CD4-positive, alpha-beta T cell treated with Interleukin-2 at 100 ng/mL for 4 hours (primary cell): Measurements from ENCODE around the gene FHL3.

Source experiments
- DNase-seq: peaks from one replicate; pipeline ENCODE4 v3.0.0-alpha.2; 2020; ENCODE audit warnings: low spot score

The FHL3 gene

DNA sequence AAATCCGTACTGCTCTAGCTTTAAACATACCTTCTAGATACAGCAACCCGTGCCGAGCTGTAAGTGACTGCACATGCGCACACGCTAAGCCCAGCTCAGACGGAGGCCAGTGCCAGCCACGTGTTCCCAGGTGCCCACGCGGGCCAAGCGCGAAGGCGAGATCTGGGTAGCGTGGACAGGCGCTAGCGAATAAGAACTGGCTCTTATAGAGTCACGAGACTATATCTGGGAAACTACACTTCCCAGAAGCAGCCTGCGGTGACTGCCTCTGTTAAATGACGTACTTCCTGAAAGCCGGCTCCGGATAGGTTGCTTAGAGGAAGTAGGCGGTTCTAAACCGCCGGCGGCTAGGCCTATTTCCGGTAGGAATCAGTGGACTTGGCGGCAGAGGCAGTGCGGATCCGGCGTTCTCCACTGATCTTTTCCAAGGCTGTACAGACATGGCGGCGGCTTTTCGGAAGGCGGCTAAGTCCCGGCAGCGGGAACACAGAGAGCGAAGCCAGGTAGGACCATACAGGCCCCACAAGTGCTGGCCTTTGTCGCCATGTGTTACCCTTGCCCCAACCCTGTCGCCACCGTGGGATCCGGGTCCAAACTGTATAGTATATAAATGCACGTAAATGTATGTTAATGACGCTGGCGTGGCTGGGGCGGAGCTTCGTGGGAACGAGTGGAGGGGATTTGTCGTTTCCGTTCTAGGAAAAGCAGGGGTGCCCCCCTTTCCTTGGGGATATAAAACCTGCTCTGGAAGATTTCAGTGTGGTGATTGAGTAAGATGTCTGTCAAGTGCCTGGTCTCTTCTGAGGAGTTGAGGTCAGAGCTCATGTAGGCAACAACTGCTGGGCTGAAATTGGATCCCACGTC is 7.3 kb upstream of the FHL3 start, which contains the start of gene UTP11:
UTP11 (plus strand) TSS at position 372 of the 864 bp plus-strand sequence; CDS start at position 441, 69 bp downstream.
- DNase-seq, result peak; percentile 96

GRCh38 chr1:38009841-38010180 is 4.5 kb upstream of the FHL3 start:
- no peak for DNase-seq

GRCh38 chr1:38009088-38009840 is 4.0 kb upstream of the FHL3 start:
- DNase-seq, result peak; percentile 71

- DNase-seq, result no peak
Observed at GRCh38 chr1:38006008-38006828, 904 bp upstream of the FHL3 start.

GRCh38 chr1:38004284-38005108 is 818 bp downstream of the FHL3 start:
- DNase-seq, result no peak

DNA sequence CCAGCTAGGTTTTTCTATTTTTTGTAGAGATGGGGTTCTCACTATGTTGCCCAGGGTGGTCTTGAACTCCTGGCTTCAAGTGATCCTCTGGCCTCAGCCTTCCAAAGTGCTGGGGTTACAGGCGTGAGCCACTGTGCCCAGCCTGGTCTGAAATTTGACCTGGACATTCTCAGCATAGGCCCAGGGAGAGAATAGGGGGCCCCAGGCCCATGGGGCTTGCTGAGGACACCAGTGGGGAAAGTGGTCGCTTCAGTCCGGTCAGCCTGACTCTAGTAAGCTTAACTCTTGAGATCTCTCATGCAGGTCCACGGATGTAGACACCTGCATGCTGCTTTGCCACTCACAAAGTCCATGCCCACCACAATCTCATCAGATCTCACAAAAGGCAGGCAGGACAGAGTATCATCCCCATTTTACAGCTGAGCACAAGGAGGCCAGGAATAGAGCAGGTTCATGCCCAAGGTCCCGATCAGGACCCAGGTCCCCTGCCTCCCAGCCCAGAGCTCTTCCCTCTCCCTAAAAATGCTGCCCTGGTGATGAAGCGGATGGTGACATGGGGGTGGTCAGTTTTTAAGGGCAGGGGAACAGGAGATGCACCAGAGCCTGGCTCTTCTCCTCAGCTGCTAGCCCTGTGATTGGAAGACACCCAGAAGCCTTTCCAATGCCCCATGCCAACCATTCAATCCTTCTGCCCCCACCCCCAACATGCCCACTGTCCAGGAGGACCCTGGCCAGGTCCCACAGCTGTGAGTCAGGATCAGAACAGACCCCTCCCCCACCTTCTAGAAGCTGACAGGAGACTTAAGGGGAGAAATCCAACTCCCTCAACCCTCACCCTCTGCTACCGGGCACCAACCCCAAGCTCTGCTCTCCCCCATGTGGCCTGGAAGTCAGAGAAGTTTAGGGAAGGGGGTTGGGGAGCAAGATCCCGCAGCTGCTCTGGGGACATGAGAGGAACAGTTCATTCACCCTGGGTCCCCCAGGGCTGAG is 1.8 kb downstream of the FHL3 start:
- DNase-seq, result no peak

GRCh38 chr1:38000529-38001455 is 4.5 kb downstream of the FHL3 start:
- DNase-seq, result no peak

DNA sequence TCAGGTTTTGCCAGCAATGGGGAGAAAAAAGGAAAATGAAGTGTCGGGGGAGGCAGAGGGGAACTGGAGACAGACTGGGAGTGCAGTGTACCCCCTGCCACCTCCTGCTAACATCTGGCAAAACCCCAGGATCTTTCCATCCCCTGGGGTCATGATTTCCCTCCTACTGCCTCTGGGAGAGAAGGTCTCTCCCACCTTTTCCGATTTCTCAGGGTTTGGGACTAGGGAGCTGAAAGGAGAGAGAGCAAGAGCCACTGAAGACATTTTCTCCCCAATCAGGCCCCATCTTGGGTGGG is 5.1 kb downstream of the FHL3 start:
- DNase-seq, result no peak

- no peak for DNase-seq
Observed at GRCh38 chr1:37999430-38000232, 5.7 kb downstream of the FHL3 start.

DNA sequence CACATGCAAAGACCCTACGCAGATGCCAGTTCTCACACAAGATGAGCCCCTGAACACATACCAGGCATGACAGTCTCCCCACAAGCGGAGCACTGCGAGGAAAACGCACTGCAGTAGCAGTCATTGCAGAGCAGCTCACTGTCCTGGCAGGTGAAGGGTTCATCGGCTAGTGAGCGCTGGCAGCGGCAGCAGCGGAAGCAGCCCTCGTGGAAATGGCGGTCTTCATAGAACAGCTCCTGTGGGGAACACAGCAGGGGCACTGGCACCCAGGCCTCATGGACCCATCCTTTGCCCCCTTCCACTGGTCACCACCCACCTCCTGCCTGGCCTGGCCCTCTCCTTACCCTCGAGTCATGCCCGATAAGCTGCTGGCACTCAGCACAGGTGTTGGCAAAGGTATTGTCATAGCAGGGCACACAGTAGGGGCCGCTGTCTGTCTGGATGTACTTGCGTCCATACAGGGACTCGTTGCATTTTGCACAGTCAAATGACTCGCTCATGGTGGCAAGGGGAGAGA is 6.3 kb downstream of the FHL3 start:
- DNase-seq, result no peak

GRCh38 chr1:37998089-37998808 is 7.1 kb downstream of the FHL3 start:
- DNase-seq, result no peak

DNA sequence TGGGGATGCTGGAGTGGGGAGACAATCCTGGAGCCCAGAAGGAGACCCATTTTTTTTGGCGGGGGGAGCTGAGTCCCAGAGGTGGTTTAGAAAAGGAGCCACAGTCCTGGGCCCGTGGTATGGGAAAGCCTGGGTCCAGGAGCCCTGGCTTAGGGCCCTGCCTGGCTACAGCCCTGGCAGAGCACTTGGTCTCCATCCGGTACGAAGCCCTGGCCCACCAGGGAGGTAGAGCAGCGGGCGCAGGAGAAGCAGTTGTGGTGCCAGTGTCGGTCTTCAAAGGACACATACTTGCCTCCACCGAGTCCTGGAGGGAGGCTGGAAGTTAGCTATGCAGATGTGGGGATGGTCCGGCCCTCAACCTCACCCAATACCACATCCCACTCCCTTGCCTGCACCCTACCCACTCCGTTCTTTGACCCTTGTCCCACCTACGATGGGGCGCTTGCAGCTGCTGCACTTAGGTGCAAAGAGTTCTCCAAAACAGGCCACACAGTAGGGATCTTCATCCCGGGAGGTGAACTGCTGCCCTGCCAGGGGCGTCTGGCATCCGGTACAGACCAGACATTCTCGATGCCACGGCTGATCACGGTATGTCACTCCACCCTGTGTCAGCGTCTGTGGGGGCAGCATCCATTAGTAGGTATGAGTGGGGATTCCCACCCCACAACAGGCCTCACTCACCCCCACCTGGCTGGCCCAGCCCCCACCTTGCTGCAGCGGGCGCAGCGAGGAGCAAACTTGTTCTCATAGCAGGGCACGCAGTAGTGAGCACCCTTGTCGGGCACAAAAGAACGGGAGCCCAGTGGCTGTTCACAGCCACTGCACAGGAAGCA is 7.8 kb downstream of the FHL3 start:
- no peak for DNase-seq

- peak; percentile 30 for DNase-seq
Observed at GRCh38 chr1:37995751-37996345, 9.5 kb downstream of the FHL3 start.

- no peak for DNase-seq
Observed at GRCh38 chr1:37994886-37995566, 10.3 kb downstream of the FHL3 start.

DNA sequence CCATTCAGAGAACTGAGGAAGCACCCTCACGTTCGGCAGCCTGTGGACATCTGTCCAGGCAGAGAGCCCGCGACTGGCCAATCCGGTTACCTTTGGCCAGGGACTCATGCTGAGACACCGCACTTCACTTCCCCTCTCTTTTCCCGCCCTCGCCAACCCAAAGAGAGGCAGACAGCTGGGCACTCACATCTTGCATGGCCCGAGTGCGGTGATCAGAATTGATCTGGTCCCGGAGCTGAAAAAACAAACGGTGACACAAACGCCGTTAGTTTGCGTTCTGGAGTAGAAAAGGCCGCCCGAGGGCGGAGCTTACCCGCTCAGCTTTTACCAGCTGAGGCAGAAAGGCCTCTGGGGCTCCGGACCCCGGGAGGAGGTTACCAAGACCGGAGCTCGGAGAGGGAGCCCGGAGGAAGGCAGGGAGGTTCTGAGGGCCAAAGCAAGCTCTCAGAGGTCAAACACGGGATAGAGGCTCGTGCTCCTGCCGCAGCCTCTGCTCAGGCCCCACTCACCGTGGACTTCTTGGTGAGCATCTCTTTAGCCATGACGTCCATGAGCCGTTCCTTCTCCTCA is 15.9 kb downstream of the FHL3 start:
- peak; percentile 34 for DNase-seq
